ENCODE data around the gene PCP4L1. TPM values are rescaled to one million over a fixed set of nuclear protein-coding genes. Genes with fewer than 3 reads are reported as not detected.

Gene PCP4L1
- 0.52 TPM for total RNA-seq

DNA sequence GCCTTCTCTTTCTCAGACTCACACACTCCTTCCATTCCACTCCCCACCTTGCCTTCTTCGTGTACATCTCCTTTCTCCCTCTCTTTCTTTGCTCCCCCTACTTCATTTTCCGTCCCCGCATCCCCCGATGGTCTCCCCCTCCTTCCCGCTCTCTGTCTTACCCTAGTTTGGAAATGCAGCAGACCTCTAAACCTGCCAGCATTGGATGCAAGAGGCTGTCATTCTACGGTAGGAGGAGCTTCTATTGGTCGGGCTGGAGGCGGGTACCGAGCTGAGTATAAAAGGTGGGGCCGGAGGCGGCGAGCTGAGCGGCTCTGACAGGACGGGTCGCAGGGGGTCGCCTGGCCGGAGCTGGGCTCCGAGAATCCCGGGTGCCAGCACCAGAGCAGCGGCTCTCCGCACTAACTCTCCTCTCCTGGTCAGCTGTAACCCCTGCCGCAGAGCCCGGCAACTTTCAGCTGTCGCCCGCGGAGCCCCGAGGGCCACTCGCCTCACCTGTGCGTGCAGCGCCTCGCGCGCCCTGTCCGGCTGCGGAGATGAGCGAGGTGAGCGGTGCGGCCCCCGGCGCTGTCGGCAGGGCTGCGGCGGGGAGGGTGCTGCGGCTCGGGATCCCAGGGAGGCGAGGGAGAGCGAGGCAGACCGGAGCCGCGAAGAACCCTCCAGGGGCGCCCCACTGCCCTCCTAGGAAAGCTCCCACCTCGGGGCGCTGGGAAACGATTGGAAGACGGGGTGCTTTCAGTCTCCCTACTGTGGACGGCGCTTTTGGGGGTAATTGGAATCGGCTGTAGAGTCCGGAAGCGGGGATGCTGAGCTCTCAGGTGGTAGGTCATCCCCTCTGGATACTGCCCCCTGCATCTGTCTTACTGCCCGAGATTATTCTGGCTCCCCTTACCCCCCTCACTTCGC, at the start of gene PCP4L1:
Gene PCP4L1 (plus strand): TSS at position 307 of the 906 bp plus-strand sequence. CDS start 230 bp downstream, at position 537.
- peak within 1 kb of the TSS in 1 of 3 donors; percentile 33 for H3K9ac ChIP-seq (ENCODE audit: low read depth in 1 of 3, low read length in 3 of 3)
- peaks cover 32 to 40% (median 38%) of the 10 kb centered on the region in 3 donors for H3K27me3 ChIP-seq (ENCODE audit: control insufficient read depth in 3 of 3, insufficient read depth in 3 of 3, low read length in 3 of 3)
- H3K4me1 ChIP-seq (ENCODE audit: control insufficient read depth in 3 of 3, insufficient read depth in 3 of 3, low read length in 3 of 3) = peaks cover 0 to 5% (median 4%) of the 10 kb centered on the region in 3 donors
- H3K4me3 ChIP-seq (ENCODE audit: low read length in 3 of 3) = peak within 1 kb of the TSS; percentile 37 to 48 (median 45)
- H3K9me3 ChIP-seq (ENCODE audit: control insufficient read depth in 3 of 3, low read length in 3 of 3) = peaks cover 0 to 3% (median 2%) of the 10 kb centered on the region in 3 donors
- H3K27ac ChIP-seq (ENCODE audit: low read depth, low read length) = no peak within 1 kb of the TSS
- H3K36me3 ChIP-seq (ENCODE audit: control insufficient read depth in 3 of 3, insufficient read depth in 3 of 3, low read length in 3 of 3) = no peaks in the 10 kb centered on the region

DNA sequence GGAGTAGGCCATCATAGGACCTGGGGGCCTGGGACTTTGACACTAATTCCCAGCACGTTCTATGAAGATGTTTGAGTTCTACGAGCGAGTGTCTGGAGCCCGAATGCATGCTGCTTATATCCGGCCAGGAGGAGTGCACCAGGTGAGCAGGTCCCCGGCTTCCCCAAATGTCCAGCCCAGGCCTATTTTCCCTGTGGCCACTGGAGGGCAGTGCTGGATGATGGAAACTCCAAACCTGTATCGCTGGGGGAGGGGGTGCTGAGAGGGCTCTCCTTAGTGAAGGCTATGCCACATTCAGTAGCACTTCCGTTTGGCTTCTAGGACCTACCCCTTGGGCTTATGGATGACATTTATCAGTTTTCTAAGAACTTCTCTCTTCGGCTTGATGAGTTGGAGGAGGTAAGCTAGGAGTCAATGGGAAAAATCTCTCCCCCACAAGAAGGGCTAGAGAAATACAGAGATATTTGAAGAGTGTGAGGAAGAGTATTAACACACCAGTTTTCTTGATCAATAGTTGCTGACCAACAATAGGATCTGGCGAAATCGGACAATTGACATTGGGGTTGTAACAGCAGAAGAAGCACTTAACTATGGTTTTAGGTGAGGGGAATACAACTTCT, 48.6 kb upstream of the PCP4L1 start:
- no peak overlapping the region for H3K4me3 ChIP-seq (ENCODE audit: low read length in 3 of 3)
- H3K4me1 ChIP-seq (ENCODE audit: control insufficient read depth in 3 of 3, insufficient read depth in 3 of 3, low read length in 3 of 3) = peaks cover 0 to 27% (median 13%) of the 10 kb centered on the region in 3 donors
- peaks cover 59 to 78% (median 76%) of the 10 kb centered on the region in 3 donors for H3K36me3 ChIP-seq (ENCODE audit: control insufficient read depth in 3 of 3, insufficient read depth in 3 of 3, low read length in 3 of 3)
- H3K9me3 ChIP-seq (ENCODE audit: control insufficient read depth in 3 of 3, low read length in 3 of 3) = no peaks in the 10 kb centered on the region
- no peak overlapping the region for H3K27ac ChIP-seq (ENCODE audit: low read depth, low read length)
- no peaks in the 10 kb centered on the region for H3K27me3 ChIP-seq (ENCODE audit: control insufficient read depth in 3 of 3, insufficient read depth in 3 of 3, low read length in 3 of 3)
- H3K9ac ChIP-seq (ENCODE audit: low read depth in 1 of 3, low read length in 3 of 3) = no peak overlapping the region

DNA sequence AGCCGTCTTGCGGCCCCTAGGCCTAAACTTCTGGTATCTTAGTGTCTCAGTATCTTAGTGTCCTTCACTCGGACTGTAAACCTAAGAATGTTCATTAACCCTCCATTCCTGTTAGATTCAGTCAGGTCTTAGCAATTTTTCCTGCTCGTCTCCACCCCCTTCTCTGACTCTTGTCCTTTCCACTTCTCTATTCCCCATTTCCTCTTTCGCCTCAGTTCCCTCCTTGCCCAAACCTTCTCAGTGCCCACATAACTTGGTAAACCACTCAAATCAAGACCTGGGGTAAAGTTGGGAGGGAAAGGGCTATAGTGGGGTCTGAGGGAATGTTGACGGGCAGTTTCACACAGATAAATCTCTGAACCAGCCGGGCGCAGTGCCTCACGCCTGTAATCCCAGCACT, 44.2 kb upstream of the PCP4L1 start:
- no peaks in the 10 kb centered on the region for H3K9me3 ChIP-seq (ENCODE audit: control insufficient read depth in 3 of 3, low read length in 3 of 3)
- H3K9ac ChIP-seq (ENCODE audit: low read depth in 1 of 3, low read length in 3 of 3) = no peak overlapping the region
- H3K4me3 ChIP-seq (ENCODE audit: low read length in 3 of 3) = no peak overlapping the region
- peaks cover 0 to 10% (median 0%) of the 10 kb centered on the region in 3 donors for H3K4me1 ChIP-seq (ENCODE audit: control insufficient read depth in 3 of 3, insufficient read depth in 3 of 3, low read length in 3 of 3)
- H3K27ac ChIP-seq (ENCODE audit: low read depth, low read length) = no peak overlapping the region
- peaks cover 44 to 55% (median 48%) of the 10 kb centered on the region in 3 donors for H3K36me3 ChIP-seq (ENCODE audit: control insufficient read depth in 3 of 3, insufficient read depth in 3 of 3, low read length in 3 of 3)
- H3K27me3 ChIP-seq (ENCODE audit: control insufficient read depth in 3 of 3, insufficient read depth in 3 of 3, low read length in 3 of 3) = no peaks in the 10 kb centered on the region

GRCh38 chr1:161215076-161215475, 43.5 kb upstream of the PCP4L1 start, which contains the start of gene FCER1G:
Gene FCER1G (plus strand): TSS chr1:161215295. CDS start chr1:161215322, 27 bp downstream.
- no peaks in the 10 kb centered on the region for H3K9me3 ChIP-seq (ENCODE audit: control insufficient read depth in 3 of 3, low read length in 3 of 3)
- H3K4me3 ChIP-seq (ENCODE audit: low read length in 3 of 3) = peak within 1 kb of the TSS; percentile 22 to 35 (median 22)
- no peaks in the 10 kb centered on the region for H3K27me3 ChIP-seq (ENCODE audit: control insufficient read depth in 3 of 3, insufficient read depth in 3 of 3, low read length in 3 of 3)
- H3K9ac ChIP-seq (ENCODE audit: low read depth in 1 of 3, low read length in 3 of 3) = no peak within 1 kb of the TSS
- peaks cover 40 to 49% (median 41%) of the 10 kb centered on the region in 3 donors for H3K36me3 ChIP-seq (ENCODE audit: control insufficient read depth in 3 of 3, insufficient read depth in 3 of 3, low read length in 3 of 3)
- H3K4me1 ChIP-seq (ENCODE audit: control insufficient read depth in 3 of 3, insufficient read depth in 3 of 3, low read length in 3 of 3) = peaks cover 0 to 5% (median 0%) of the 10 kb centered on the region in 3 donors
- no peak within 1 kb of the TSS for H3K27ac ChIP-seq (ENCODE audit: low read depth, low read length)

GRCh38 chr1:161216945-161217712, 41.4 kb upstream of the PCP4L1 start:
- H3K9me3 ChIP-seq (ENCODE audit: control insufficient read depth in 3 of 3, low read length in 3 of 3) = no peaks in the 10 kb centered on the region
- H3K27me3 ChIP-seq (ENCODE audit: control insufficient read depth in 3 of 3, insufficient read depth in 3 of 3, low read length in 3 of 3) = no peaks in the 10 kb centered on the region
- peak overlapping the region; percentile 65 for H3K27ac ChIP-seq (ENCODE audit: low read depth, low read length)
- H3K4me1 ChIP-seq (ENCODE audit: control insufficient read depth in 3 of 3, insufficient read depth in 3 of 3, low read length in 3 of 3) = peaks cover 0 to 5% (median 0%) of the 10 kb centered on the region in 3 donors
- H3K4me3 ChIP-seq (ENCODE audit: low read length in 3 of 3) = peak overlapping the region in 2 of 3 donors; percentile 6 to 38
- H3K36me3 ChIP-seq (ENCODE audit: control insufficient read depth in 3 of 3, insufficient read depth in 3 of 3, low read length in 3 of 3) = peaks cover 24 to 29% (median 25%) of the 10 kb centered on the region in 3 donors
- peak overlapping the region in 1 of 3 donors; percentile 33 for H3K9ac ChIP-seq (ENCODE audit: low read depth in 1 of 3, low read length in 3 of 3)

DNA sequence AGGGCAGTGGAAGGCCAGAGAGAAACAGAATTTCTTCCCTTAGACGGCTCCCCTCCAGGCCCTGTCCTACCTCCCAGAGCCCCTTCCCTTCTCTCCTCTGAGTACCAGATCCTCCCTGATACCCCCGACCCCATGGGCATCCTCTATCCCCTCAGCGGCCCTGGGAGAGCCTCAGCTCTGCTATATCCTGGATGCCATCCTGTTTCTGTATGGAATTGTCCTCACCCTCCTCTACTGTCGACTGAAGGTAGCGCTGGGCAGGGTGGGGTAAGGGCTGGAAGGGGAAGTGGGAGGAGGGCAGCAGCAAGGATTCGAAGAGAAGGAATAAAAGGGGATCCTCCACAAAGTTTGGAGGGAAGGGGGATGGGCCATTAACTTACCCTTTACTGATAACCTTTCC, 40.7 kb upstream of the PCP4L1 start:
- Histone ChIP-seq H3K36me3 (ENCODE audit: control insufficient read depth in 3 of 3, insufficient read depth in 3 of 3, low read length in 3 of 3) (peaks cover 17 to 22% (median 19%) of the 10 kb centered on the region in 3 donors), H3K4me3 (ENCODE audit: low read length in 3 of 3) (no peak overlapping the region), H3K9ac (ENCODE audit: low read depth in 1 of 3, low read length in 3 of 3) (peak overlapping the region in 1 of 3 donors; percentile 33), H3K27ac (ENCODE audit: low read depth, low read length) (peak overlapping the region; percentile 65), H3K27me3 (ENCODE audit: control insufficient read depth in 3 of 3, insufficient read depth in 3 of 3, low read length in 3 of 3) (no peaks in the 10 kb centered on the region), H3K4me1 (ENCODE audit: control insufficient read depth in 3 of 3, insufficient read depth in 3 of 3, low read length in 3 of 3) (peaks cover 0 to 5% (median 0%) of the 10 kb centered on the region in 3 donors), H3K9me3 (ENCODE audit: control insufficient read depth in 3 of 3, low read length in 3 of 3) (no peaks in the 10 kb centered on the region)

GRCh38 chr1:161218301-161219077, 40.1 kb upstream of the PCP4L1 start:
- Histone ChIP-seq H3K9ac (ENCODE audit: low read depth in 1 of 3, low read length in 3 of 3) (no peak overlapping the region), H3K27ac (ENCODE audit: low read depth, low read length) (no peak overlapping the region), H3K36me3 (ENCODE audit: control insufficient read depth in 3 of 3, insufficient read depth in 3 of 3, low read length in 3 of 3) (peaks cover 11 to 16% (median 12%) of the 10 kb centered on the region in 3 donors), H3K9me3 (ENCODE audit: control insufficient read depth in 3 of 3, low read length in 3 of 3) (no peaks in the 10 kb centered on the region), H3K27me3 (ENCODE audit: control insufficient read depth in 3 of 3, insufficient read depth in 3 of 3, low read length in 3 of 3) (no peaks in the 10 kb centered on the region), H3K4me3 (ENCODE audit: low read length in 3 of 3) (no peak overlapping the region), H3K4me1 (ENCODE audit: control insufficient read depth in 3 of 3, insufficient read depth in 3 of 3, low read length in 3 of 3) (peaks cover 0 to 5% (median 0%) of the 10 kb centered on the region in 3 donors)

- peaks cover 0 to 5% (median 0%) of the 10 kb centered on the region in 3 donors for H3K4me1 ChIP-seq (ENCODE audit: control insufficient read depth in 3 of 3, insufficient read depth in 3 of 3, low read length in 3 of 3)
- H3K36me3 ChIP-seq (ENCODE audit: control insufficient read depth in 3 of 3, insufficient read depth in 3 of 3, low read length in 3 of 3) = peaks cover 3 to 8% (median 4%) of the 10 kb centered on the region in 3 donors
- H3K9ac ChIP-seq (ENCODE audit: low read depth in 1 of 3, low read length in 3 of 3) = no peak overlapping the region
- H3K9me3 ChIP-seq (ENCODE audit: control insufficient read depth in 3 of 3, low read length in 3 of 3) = no peaks in the 10 kb centered on the region
- no peak overlapping the region for H3K27ac ChIP-seq (ENCODE audit: low read depth, low read length)
- H3K27me3 ChIP-seq (ENCODE audit: control insufficient read depth in 3 of 3, insufficient read depth in 3 of 3, low read length in 3 of 3) = no peaks in the 10 kb centered on the region
- H3K4me3 ChIP-seq (ENCODE audit: low read length in 3 of 3) = no peak overlapping the region
Observed at GRCh38 chr1:161219078-161219892, 39.3 kb upstream of the PCP4L1 start.

Data from skeletal muscle tissue (tissue), 4 donors.